Measurements from ENCODE around the gene ZNF366.

DNA sequence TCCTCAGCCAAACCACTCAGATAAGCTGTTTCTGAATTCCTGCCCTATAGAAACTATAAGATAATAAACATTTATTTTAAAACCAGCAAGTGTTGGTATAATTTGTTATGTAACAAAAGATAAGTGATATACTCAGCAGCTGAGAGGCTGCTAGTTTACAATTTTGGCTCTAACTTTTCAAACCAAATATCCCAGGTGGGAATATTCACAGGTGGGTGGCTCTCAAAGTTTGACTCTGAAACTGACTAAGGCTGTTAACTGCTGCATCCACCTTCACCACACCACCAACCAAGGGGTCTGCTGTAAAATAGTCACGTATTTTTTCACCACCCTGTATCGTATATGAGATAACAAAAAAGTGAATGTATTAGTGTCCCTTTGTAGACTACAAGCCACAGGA, 9.7 kb upstream of the ZNF366 start:
- TF ChIP-seq, protein P1, sequence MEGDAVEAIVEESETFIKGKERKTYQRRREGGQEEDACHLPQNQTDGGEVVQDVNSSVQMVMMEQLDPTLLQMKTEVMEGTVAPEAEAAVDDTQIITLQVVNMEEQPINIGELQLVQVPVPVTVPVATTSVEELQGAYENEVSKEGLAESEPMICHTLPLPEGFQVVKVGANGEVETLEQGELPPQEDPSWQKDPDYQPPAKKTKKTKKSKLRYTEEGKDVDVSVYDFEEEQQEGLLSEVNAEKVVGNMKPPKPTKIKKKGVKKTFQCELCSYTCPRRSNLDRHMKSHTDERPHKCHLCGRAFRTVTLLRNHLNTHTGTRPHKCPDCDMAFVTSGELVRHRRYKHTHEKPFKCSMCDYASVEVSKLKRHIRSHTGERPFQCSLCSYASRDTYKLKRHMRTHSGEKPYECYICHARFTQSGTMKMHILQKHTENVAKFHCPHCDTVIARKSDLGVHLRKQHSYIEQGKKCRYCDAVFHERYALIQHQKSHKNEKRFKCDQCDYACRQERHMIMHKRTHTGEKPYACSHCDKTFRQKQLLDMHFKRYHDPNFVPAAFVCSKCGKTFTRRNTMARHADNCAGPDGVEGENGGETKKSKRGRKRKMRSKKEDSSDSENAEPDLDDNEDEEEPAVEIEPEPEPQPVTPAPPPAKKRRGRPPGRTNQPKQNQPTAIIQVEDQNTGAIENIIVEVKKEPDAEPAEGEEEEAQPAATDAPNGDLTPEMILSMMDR (IDR thresholded peaks at IDR 0.05 in 8 of 11, conservative IDR thresholded peaks at IDR 0.05 in 3 of 11), result no peak
- no peak for TF ChIP-seq POLR2A (IDR thresholded peaks at IDR 0.05)
- no peak for TF ChIP-seq POLR2AphosphoS5 (IDR thresholded peaks at IDR 0.05)
